GF-D8 (cell line): Measurements from ENCODE around the gene TTC7B.

Source experiments
- DNase-seq: peaks from one replicate; lab custom pipeline; 2025; lab: John Stamatoyannopoulos, UW

Gene TTC7B

DNA sequence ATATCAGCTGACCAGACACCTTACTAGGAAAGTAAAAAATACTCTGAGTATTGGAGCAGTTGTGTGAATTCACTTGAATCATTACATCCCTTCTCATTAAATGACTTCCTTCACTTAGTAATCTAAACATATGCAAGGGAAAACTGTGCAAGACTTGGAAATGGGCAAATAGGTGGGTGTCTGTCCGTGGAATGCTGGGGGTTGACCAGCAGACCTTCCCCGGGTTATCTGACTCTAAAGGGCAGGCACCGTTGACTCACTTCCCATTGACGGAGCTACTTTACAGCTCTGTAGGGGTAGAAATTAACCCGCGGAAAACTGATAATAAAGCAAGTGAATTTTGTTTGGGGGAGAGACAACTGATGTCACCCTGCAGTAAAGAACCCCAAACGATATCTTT lies 199.3 kb downstream of the TTC7B start:
- no peak for DNase-seq

- no peak for DNase-seq
Observed at GRCh38 chr14:90616313-90616712, 199.9 kb downstream of the TTC7B start.

DNA sequence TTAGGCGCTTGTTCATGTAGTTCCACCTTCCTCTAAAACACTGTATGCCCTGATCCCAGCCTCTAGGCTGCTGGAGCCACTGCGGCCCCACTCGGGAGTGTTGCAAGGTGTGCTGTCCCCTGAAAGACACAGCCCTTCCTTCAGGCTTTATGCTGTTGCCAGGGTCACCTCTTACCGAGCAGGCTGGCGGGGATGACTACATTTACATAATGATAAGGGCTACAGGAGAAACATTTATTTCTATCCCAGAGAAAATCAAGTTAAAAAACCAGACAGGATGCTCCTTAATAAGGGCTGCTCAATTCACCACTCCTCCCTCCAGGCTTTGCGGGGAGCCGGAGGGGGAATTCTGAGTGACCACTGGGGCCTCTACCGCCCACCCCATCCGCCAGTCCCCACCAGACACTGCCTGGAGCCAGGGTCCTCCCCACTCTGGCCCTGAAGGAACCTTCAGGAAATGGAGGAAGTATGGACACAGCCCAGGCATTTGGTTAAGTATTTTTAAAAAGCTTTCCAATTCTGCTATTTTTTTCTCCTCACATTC lies 200.6 kb downstream of the TTC7B start:
- DNase-seq = no peak

DNA sequence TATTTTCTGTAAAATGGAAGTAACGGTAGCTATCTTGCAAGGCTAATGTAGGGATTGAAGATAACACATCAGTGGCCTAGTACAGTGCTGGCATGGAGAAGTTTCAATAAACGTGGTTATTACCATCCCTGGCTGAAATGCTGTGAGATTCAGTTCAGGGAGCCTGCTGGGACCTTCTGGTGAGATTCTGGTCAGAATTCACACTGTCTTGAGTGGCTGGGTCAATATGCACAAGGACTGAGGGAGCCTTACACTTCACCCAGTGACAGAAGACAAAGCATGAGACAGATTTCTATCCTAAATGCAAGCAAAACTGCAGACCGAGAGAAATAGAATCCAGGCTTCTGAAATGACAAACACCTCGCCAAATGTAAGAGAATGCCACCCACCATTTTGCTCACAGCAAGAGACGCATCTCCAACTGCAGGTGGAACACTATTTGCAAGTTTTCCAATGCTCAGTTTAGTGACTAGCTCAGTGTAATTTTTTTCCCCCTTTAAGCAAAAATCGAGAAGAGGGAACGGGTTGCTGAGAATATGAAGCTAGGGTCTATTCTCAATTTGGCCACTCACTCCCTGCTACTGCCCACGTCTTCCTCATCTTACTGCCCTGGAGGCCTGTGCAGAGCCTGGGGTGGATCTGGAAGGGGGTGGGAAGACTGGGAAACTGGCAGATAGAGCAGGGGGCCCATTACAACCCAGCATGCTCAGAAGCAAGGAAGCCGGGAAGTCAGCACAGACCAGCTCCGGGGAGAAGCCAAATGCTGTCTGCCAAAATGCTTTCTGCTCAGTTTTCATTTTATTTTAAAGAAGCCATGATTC lies 201.3 kb downstream of the TTC7B start:
- no peak for DNase-seq

- DNase-seq = no peak
Observed at GRCh38 chr14:90613997-90614396, 202.2 kb downstream of the TTC7B start.

DNA sequence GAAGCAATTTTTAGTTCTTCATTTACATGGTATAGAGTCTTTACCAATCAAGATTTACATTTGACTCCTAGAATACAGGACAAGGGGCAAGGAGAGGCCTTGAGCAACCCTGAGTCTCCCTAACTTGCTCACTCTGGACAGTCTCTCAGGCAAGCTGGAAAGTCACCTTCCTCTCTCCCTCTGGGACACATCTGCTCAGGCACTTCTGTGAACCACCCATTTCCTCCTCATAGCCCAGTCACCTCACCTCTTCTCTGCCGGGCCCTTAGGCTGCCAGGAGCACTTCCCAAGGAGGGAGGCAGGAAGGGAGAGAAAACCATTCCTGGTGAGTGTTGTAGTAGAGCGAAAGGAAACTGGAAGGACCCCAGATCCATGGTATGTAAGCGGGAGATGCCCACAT lies 202.8 kb downstream of the TTC7B start:
- no peak for DNase-seq

GRCh38 chr14:90612801-90613200 lies 203.4 kb downstream of the TTC7B start:
- DNase-seq = no peak

- DNase-seq = no peak
Observed at GRCh38 chr14:90611936-90612335, 204.3 kb downstream of the TTC7B start.

DNA sequence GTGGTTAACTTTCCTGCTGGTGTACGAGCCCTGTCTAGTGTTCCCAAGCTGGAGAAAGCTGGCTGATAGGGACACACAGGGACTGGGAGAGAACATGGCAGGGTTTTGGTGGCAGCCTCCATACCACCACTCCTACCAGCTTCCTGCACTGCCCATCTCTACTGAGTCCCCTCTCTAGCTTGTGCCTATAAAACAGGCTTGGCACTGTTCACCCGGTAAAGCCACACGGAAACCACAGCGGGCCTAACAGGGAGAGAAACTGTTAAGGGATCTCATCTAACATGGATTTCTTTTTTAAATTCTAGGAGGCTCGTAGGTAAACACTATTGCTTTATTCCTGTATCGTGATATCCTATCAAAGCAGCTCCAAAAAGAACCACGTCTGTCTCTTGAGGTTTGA lies 204.7 kb downstream of the TTC7B start:
- DNase-seq = no peak

- DNase-seq = no peak
Observed at GRCh38 chr14:90610346-90611040, 205.7 kb downstream of the TTC7B start.

DNA sequence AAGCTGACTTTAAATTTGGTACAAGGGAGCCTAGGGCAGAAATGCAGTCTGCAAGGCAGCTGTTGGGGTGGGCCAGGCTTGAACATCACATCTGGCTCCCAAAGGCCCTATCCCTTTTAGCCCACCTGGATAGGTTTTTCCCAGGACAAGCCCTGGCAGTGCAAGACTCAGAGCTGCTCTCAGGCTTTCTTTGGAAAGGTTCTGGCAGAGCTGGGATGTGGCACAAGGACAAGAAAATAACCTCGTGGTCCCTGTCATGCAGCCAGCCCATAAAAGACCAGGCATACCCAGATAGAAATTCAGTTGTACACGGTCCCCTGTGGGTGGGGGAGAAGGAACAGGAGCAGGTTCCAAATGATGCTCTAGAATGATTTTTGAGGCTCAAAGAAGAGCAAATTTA lies 206.9 kb downstream of the TTC7B start:
- DNase-seq = no peak

DNA sequence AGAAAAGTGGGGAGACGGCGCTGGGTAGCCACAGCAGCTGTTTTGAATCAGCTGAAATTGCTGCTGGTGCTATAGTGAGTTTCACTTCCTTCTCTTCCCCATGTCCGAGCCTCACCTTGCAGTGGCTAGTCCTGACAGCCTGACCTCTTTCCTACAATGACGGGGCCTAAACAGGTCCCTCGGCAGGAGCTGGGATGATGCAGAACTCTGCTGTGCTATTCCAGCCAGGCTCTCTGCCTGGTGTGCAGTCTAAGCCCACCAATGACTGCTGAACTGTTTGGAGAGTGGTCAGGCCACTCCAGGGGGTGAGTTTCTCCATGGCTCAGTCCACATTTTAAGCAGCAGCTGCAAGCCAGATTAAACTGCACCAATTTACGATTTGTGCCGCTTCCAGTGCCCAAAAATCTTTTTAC lies 207.3 kb downstream of the TTC7B start:
- DNase-seq = no peak

DNA sequence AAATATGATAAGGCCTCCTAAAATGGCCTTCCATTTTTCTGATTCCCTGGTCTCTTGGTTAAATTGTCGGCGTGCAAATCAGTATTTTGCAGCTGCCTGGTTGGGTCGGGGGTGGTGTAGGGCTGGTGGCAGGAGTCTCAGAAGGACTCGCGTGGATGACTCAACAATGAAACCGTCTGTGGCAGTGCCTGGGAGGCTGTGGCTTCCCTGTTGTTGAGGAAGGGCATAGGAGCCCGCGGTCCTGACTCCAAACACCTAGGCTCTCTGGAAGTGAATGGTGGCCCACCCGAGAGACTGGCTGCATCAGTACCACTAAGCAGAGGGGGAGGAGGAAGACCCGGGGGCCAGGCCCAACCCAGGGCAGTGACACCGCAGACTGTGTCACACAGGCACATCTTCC lies 207.9 kb downstream of the TTC7B start:
- no peak for DNase-seq

DNA sequence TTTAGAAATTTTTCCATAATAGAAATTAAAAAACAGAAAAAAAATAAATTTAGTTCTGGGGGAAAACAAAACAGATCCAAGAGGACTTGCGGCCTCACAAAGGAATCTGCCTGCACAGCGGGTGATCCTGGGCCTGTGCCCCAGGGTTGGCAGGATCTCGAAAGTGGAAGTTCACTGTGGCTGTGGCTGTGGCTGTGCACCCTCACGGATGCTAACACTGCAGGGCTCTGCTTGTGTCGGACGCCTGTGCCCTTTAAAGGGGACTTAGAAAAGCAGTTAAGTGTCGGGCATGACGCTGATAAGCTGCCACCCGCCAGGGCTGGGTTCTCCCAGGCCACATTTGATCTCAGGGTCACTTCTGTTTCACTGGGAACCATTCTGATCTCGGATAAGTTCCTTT lies 209.1 kb downstream of the TTC7B start:
- no peak for DNase-seq

- no peak for DNase-seq
Observed at GRCh38 chr14:90606434-90606833, 209.8 kb downstream of the TTC7B start.

- DNase-seq = no peak
Observed at GRCh38 chr14:90605430-90605829, 210.8 kb downstream of the TTC7B start.

GRCh38 chr14:90604356-90604755 lies 211.9 kb downstream of the TTC7B start:
- DNase-seq = no peak

DNA sequence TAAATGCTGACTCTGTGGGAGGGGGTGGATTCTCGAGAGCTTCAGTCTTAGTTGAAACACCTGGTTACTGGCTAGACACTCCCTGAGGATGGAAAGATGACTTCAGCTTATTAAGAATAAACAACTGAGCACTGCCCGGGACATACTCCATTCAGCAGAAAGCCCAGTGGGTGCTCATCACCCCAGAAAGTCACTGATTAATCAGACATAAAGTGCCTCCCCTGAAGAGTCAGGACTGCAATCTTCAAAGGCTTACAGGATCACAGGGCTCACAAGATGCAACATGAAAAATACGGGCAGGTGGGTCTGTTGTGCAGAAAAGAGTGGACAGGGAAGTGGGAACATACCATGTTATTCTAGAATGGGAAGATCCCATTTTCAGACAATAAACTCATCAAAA lies 212.4 kb downstream of the TTC7B start:
- DNase-seq = no peak

- DNase-seq = no peak
Observed at GRCh38 chr14:90603336-90603735, 212.9 kb downstream of the TTC7B start.

DNA sequence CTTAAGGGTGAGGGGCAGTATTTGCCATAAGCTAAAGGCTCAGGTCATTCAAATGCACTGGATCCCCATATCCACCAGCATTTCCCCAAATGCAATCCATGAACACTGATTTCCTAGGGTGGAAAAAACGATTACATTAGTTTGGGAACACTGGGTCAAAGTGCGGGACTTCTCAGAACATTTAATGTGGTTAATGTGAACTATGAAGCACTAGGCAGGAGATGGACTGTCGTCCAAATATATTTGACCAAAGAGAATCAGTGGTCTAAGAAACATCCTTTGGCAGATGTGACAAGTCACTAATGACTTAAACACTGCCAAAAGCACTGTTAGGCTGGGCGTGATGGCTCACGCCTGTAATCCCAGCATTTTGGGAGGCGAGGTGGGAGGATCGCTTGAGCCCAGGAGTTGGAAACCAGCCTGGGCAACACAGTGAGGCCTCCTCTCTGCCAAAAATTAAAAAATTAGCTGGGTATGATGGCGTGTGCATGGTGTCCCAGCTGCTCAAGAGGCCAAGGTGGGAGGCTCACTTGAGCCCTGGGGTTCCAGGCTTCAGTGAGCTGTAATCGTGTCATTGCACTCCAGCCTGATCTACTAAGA lies 214.0 kb downstream of the TTC7B start:
- DNase-seq = no peak

GRCh38 chr14:90601563-90601962 lies 214.7 kb downstream of the TTC7B start:
- DNase-seq = no peak

DNA sequence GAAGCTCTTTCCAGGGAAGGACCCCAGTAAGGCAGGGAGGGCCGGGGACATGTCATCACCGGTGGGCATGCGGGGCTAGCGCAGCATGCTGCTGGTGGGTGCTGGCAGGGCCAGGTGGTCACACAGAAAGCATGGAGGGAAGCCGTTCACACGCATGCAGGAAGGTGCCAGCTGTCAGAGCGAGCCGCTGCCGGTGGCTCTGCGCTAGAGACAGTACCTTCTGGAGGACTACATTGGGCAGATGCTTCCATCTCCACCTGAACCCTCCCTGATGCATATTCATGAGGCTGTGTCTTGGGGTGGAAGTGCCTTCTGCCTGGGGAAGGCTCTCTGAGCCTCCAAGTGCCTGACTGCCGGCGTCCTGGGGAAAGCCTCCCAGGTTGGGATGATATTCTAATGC lies 215.6 kb downstream of the TTC7B start:
- no peak for DNase-seq
